ENCODE data around the gene HARS1.

Gene HARS1

DNA sequence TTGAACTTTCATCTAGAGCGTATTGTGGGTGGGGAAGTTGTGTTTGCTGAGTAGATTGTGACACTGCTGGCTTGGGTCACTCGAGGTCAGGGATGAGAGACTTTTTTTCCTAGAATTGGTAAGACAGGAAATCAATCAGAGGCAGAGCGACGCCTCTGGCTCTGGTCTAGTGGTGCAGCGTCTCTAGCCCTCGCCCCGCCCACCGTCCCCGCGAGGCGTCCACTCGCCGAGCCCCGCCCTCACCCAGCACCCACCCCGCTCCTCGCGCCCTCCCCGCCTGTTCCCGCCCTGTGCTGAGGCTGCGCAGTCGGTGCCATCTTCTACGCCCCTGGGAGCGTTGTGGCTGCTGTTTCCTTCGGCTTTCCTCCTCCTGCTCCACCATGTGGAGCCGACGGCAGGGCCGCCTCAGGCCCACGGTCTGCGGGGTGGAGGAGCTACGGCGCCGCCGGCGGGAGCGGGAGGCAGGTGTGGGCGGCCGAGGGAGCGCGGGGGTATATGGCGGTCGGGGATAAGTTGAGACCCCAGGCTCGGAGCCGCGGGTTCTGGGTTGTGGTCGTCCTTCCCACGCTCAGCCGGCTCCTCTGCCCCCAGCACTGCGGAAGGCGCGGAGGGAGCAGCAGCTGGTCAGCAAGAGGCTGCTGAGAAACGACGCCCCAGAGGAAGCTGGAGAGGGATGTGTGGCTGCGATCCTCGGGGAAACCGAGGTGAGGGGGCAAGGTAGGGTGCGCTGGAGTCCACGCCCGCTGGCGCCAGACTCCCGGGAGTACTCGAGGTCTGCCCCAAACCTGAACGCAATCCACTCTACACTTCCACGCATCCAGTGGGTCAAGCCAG, 51.8 kb downstream of the HARS1 start, which contains the start of gene TMCO6:
Gene TMCO6 (plus strand): TSS at position 304 of the 834 bp plus-strand sequence. CDS start 77 bp downstream, at position 381.
- TF ChIP-seq SIN3A (IDR thresholded peaks at IDR 0.05; ENCODE audit: borderline replicate concordance, insufficient read depth, low read length) = 0 out of 2 replicates have a peak, but pooled peaks have one; percentile 10
- peak; percentile 74; the same call in 1 of the 2 replicates for TF ChIP-seq TAF1 (IDR thresholded peaks at IDR 0.05; ENCODE audit: borderline replicate concordance, insufficient read depth, low read length)
- peak; percentile 94 for TF ChIP-seq POLR2AphosphoS5 (IDR thresholded peaks at IDR 0.05; ENCODE audit: low read depth, low read length)
- TF ChIP-seq, protein P1, sequence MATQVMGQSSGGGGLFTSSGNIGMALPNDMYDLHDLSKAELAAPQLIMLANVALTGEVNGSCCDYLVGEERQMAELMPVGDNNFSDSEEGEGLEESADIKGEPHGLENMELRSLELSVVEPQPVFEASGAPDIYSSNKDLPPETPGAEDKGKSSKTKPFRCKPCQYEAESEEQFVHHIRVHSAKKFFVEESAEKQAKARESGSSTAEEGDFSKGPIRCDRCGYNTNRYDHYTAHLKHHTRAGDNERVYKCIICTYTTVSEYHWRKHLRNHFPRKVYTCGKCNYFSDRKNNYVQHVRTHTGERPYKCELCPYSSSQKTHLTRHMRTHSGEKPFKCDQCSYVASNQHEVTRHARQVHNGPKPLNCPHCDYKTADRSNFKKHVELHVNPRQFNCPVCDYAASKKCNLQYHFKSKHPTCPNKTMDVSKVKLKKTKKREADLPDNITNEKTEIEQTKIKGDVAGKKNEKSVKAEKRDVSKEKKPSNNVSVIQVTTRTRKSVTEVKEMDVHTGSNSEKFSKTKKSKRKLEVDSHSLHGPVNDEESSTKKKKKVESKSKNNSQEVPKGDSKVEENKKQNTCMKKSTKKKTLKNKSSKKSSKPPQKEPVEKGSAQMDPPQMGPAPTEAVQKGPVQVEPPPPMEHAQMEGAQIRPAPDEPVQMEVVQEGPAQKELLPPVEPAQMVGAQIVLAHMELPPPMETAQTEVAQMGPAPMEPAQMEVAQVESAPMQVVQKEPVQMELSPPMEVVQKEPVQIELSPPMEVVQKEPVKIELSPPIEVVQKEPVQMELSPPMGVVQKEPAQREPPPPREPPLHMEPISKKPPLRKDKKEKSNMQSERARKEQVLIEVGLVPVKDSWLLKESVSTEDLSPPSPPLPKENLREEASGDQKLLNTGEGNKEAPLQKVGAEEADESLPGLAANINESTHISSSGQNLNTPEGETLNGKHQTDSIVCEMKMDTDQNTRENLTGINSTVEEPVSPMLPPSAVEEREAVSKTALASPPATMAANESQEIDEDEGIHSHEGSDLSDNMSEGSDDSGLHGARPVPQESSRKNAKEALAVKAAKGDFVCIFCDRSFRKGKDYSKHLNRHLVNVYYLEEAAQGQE (IDR thresholded peaks at IDR 0.05; ENCODE audit: insufficient read depth in 1 of 2, low read depth in 2 of 2, low read length in 2 of 2) = 0 out of 4 replicates have a peak, but pooled peaks of 1 of the 2 experiments have one; percentile 16
- TF ChIP-seq FOXP2 (optimal IDR thresholded peaks at IDR 0.05; ENCODE audit: borderline replicate concordance, extremely low read depth, extremely low read length, insufficient read depth) = peak; percentile 37

DNA sequence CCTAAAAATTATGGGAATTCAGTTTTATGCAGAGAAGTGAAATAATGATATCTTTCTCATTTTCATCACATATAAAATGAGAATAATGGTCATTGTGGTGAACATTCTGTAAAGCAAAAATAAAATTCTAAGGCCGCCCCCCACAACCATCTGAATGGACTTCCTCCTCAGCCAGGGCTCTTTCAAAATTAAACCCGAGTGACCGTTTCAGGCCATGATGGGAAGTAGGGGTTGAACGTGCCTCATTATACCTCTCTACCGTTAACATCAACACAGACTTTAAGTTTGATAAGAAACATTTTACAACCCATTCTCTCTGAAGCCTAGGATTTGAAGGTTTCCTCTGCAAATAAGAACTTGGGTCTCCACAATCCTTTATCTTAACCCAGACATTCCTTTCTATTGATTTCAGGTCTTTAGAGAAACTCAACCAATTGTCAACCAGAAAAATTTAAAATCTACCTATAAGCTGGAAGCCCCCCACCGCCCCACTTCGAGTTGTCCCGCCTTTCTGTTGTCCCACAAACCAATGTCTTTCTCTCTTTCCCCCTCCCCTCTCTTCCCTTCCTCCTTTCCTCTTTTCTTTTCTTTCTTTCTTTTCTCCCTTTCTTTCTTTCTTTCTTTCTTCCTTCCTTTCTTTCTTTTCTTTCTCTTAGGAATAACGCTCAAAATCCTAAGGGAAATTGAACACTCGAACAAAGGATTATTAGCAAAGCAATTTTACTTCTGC, 53.6 kb downstream of the HARS1 start:
- no peak for TF ChIP-seq SIN3A (IDR thresholded peaks at IDR 0.05; ENCODE audit: borderline replicate concordance, insufficient read depth, low read length)
- TF ChIP-seq, protein P1 (IDR thresholded peaks at IDR 0.05; ENCODE audit: insufficient read depth in 1 of 2, low read depth in 2 of 2, low read length in 2 of 2) = no peak
- no peak for TF ChIP-seq POLR2AphosphoS5 (IDR thresholded peaks at IDR 0.05; ENCODE audit: low read depth, low read length)
- TF ChIP-seq FOXP2 (optimal IDR thresholded peaks at IDR 0.05; ENCODE audit: borderline replicate concordance, extremely low read depth, extremely low read length, insufficient read depth) = no peak
- TF ChIP-seq TAF1 (IDR thresholded peaks at IDR 0.05; ENCODE audit: borderline replicate concordance, insufficient read depth, low read length) = no peak

DNA sequence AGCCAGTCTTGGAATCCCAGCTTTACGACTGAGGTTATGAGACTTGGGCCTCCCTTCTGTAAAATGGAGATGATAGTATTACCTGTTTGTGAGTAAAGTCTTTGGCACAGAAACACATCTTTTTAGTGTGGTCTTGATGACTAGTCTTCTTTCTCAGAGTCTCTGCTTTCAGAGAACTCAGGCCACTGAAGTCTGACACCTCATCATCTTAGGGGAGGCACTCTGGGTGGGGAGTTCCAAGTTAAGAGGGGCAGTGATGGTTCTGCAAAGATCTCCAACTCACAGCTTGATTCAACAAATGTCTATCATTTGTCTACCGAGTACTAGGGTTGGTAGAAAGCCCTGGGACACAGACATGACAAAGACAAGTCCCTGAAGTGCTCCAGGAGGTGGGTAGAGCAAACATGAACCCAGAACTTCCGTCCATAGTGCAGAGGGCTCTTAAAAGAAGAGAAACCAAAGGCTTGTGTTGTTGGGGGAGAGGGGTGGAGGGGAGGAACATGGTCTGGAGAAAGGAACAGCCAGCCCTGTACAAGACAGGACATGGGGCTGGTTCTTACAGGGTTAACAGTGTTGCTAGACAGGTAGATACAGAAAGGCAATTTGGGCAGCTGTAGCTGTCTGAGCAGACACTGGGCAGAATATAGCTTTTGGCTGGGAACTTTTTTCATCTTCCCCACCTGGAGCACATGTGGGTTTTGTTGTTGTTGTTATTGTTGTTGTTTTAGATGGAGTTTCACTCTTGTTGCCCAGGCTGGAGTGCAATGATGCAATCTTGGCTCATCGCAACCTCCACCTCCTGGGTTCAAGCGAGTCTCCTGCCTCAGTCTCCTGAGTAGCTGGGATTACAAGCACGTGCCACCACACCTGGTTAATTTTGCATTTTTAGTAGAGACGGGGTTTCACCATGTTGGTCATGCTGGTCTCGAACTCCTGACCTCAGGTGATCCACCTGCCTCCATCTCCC, 55.6 kb downstream of the HARS1 start:
- TF ChIP-seq, protein P1 (IDR thresholded peaks at IDR 0.05; ENCODE audit: insufficient read depth in 1 of 2, low read depth in 2 of 2, low read length in 2 of 2) = no peak
- no peak for TF ChIP-seq TAF1 (IDR thresholded peaks at IDR 0.05; ENCODE audit: borderline replicate concordance, insufficient read depth, low read length)

DNA sequence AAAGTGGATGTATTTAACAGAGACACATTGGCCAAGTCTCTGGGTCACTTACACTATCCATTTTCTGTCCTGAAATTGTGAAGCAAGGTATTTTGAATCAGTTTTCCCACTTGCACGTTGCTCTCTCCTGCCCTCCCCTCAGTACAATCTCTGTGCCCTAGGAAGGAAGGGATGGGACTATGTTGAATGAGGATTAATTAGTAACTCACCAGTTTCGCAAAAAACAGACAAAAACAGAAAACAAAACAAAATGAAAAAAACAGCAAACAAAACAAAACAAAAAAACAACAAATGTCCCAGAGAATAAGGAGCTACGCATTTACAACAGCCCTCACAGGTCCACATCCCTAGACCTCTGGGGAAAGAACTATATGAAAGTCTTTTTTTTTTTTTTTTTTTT, 57.1 kb downstream of the HARS1 start:
- TF ChIP-seq POLR2AphosphoS5 (IDR thresholded peaks at IDR 0.05; ENCODE audit: low read depth, low read length) = no peak
- TF ChIP-seq SIN3A (IDR thresholded peaks at IDR 0.05; ENCODE audit: borderline replicate concordance, insufficient read depth, low read length) = no peak

DNA sequence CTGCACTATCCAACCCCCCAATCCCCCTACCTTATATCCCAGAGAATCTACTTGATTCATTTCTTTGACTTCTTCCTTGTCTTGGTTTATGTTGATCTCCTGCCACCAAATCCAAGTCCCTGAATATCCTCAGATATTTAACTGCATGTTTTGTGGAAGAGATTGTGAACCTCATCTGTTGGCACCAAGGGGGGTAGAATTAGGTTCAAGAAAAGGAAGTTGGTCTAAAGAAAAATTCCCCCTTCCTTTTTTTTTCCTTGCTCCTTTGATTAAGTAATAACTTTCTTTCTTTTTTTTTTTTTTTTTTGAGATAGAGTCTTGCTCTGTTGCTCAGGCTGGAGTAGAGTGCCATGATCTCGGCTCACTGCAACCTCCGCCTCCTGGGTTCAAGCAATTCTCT, 57.7 kb downstream of the HARS1 start:
- no peak for TF ChIP-seq TAF1 (IDR thresholded peaks at IDR 0.05; ENCODE audit: borderline replicate concordance, insufficient read depth, low read length)
- no peak for TF ChIP-seq POLR2AphosphoS5 (IDR thresholded peaks at IDR 0.05; ENCODE audit: low read depth, low read length)
- no peak for TF ChIP-seq SIN3A (IDR thresholded peaks at IDR 0.05; ENCODE audit: borderline replicate concordance, insufficient read depth, low read length)
- TF ChIP-seq, protein P1 (IDR thresholded peaks at IDR 0.05; ENCODE audit: insufficient read depth in 1 of 2, low read depth in 2 of 2, low read length in 2 of 2) = no peak

Data from PFSK-1 (cell line).